Central memory CD4-positive, alpha-beta T cell (primary cell): ENCODE data around the gene TSPAN18.

Experiments
- DNase-seq: peaks from one replicate; pipeline ENCODE4 v3.0.0; 2022

The TSPAN18 gene

DNA sequence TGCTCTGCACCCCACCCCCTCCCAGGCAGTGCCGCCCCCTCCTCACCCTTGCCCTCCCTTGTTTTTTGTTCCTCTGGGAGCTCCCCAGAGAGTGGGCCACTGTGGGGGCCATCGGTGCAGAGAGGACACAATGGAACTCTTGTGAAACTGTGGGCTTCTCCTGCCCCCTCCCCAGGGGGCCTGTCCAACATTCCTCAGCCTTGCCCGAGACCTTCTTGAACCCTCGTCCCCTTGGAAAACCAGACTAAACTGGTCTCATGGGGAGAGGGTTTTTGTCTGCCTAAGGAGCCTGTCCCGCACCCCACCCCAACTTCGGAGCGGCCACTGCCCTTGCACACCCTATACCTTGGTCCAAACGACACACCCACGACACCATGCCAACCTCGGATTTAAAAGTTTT, 72.2 kb downstream of the TSPAN18 start:
- DNase-seq, result no peak

DNA sequence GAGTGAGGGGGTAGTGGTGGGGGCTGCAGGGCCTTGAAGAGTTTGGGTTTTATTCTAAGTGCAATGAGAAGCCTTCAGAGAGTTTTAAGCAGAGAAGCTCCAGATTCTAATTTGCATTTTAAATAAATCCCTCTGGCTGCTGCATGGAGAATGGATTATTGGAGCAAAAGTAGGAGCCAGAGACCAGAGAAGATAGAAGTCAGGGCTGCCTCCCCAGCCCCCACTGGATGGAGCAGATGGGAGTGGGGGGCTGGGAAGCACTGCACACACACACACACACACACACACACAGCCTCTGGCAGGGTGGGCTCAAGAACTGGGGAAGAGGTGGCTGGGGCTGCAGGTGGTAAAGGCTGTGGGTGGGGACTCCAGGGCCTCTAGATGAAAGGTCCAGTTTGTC, 75.6 kb downstream of the TSPAN18 start:
- no peak for DNase-seq

DNA sequence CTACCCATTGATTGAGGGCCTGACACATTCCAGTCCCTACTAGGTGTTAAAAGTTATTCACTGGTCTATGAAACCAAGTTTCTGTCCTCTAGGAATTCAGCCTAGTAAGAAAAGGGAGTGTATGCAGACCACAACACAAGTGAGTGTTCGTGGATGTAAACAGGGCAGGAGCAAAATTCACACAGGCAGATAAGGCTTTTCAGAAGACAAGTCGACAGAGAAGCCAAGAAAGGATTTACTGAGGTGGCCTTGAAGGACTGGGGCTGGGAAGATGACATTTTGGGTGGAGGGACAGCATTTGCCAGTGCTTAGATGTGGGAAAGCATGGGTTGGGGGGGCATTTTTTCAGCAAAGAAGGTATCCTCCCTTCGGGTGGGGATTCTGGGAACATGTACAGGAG, 76.2 kb downstream of the TSPAN18 start:
- no peak for DNase-seq

DNA sequence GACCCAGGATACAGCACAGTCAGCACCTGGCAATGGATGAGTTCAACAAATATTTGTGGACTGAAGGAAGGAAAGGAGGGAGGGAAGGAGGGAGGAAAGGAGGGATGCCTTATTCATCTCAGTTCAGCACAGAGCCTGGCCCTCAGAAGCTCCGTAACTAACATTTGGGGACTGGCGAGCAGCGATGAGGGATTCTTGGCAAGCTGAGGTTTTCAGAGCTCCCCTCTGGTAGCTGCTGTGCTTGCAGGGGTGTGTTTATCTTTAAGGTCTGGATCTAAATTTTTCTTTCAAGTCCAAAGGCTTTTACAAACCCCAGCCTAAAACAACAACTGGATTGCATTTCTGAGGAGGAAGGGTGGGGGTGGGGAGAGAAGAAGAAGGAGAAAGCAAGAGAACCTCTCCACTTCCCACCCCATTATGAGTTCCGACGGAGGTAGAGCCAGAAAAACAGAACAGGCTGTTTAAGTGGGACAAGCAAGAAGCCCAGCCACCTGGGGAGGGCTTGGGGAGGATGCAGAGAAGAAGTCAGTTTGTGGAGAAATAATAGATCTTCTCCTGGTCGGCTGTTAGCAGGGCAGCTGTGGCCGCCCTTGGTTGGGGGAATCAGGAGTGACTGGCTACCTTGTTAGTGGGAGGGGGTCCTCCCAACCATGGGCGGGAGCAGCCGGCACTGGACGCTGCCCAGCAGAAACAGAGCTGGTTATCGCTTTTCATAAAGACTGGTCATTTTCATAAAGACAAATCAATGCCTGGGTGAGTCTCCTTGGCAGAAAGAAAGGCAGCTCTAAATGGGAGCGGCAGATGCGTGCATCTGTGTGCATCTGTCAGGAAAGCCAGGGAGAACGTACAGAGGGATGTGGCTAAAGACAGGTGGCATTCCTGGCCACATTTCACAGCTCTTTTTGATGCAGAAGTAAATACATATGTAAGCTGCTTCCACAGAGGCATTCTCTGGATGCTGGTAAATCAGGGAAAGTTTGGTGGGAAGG, 78.0 kb downstream of the TSPAN18 start:
- DNase-seq, result no peak

DNA sequence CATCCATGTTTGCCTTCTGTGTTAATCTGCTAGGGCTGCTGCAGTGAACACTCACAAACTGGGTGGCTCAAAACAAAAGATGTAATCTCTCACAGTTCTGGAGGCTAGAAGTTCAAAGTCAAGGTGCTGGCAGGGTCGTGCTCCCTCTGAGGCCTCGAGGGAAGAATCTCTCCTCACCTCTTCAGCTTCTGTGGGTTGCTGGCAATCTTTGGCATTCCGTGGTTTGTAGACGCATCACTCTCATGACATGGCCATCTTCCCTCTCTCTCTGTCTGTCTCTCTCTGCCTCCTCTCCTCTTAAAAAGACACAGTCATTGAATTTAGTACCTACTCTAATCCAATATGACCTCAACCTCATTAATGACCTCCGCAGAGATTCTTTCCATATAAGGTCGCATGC, 78.8 kb downstream of the TSPAN18 start:
- no peak for DNase-seq

DNA sequence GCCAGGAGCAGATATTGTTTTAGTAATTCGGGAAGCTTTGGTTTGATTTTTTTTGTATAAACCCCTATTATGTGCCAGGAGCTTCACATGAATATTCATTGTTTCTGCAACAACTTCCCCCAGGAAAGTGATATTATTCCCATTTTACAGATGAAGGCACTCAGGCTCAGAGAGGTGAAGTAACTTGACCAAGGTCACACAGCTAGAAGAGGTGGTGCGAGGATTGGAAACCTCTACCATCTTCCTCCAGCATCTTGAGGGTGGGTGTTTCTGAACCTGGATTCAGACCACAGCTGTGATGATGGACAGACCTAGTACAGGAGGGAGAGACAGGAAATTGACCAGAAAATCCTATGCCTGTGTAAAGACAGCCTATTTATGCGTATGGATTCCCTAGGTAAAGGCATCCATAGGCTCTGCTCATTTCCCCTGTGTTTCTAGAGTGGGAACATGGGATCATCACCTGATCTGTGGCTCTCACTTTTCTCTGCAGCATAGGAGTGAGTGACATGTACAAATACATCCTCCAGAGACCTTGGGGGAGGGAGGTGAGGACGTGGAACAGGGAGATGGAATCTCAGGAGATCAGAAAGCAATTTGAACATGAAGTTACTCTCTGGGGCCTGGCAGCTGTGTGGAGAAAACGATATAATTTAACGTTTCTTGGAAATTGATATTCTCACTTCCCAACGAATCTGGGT, 81.4 kb downstream of the TSPAN18 start:
- no peak for DNase-seq

DNA sequence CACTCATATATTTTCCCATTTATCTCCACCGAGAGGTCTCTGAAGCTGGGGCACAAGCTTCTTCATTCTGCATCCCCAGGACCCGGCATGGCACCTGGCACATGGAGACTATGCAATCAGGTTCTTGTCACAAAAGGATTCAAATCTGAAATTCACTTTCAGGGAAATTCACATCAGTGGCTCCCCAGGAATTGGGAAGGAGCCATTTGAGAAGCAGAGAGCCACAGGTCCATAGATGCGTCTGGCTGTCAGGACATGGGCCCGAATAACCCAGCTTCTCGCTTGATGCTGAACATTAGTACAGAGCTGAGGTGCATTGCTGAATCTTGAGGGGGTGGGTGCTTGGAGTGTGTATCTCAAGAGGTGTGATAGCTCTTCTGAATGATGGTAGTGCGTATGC, 82.5 kb downstream of the TSPAN18 start:
- DNase-seq, result no peak

DNA sequence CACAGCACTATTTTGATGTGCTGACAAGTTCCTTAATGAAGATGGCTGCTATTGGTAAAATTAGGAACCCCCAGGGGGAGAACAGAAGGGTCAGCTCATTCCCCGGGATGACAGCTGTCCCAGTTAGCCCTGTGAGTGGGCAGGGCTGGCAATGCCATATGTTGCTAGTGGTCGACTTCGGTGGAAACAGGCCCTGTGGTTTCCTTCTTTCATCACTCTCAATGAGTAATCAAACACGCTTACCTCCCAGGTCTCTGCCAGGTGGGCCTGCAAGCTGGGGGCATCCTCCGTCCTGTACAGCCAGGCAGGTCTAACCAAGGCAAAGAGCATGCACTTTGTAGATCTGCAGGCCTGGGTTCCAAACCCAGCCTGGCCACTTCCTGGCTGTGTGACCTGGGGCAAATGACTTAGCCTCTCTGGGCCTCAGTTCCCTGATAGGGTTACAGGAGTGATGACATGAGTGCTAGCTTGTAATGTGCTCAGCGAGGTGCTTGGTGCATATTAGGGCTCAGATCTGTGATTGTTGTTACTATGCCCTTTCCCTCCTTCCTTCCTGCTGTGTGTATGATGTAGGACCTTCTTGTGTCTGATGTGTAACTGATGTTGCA, 85.2 kb downstream of the TSPAN18 start:
- no peak for DNase-seq

DNA sequence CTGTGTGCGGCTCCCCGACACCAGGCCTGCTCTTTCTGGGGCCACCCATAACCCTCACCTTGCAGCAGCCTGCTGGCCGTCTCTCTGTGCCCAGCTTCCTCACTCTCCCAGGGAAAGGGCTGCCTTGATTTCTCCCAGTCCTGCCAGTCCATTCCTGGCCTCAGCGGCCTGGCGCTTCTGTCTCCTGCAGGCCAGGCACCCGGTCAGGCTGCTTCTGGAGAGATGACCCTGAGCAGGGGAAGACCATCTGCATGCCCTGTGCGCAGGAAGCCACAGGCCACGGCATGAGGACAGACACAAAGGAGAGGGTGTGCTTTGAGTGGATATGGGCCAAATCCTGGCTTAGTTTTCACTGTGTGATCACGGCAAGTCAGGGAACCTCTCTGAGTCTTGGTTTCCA, 86.2 kb downstream of the TSPAN18 start:
- DNase-seq, result no peak

DNA sequence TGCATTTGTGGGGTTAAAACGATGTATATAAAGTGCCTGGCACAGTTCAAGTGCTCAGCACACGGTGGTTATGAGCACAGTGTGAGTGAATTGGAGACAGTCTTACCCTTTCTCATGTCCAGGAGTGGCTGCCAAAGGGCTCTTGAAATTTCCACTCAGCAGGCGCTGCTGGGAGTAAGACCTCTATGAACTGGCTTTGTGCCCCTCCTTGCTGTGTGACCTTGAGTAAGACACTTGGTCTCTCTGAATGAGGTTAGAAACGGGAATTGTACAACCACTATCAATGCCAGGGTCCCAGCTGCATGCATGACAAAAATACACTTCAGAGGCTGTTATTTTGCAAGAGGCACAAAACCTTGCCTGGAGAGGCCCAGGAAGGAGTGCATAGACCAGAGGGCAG, 86.6 kb downstream of the TSPAN18 start:
- no peak for DNase-seq

DNA sequence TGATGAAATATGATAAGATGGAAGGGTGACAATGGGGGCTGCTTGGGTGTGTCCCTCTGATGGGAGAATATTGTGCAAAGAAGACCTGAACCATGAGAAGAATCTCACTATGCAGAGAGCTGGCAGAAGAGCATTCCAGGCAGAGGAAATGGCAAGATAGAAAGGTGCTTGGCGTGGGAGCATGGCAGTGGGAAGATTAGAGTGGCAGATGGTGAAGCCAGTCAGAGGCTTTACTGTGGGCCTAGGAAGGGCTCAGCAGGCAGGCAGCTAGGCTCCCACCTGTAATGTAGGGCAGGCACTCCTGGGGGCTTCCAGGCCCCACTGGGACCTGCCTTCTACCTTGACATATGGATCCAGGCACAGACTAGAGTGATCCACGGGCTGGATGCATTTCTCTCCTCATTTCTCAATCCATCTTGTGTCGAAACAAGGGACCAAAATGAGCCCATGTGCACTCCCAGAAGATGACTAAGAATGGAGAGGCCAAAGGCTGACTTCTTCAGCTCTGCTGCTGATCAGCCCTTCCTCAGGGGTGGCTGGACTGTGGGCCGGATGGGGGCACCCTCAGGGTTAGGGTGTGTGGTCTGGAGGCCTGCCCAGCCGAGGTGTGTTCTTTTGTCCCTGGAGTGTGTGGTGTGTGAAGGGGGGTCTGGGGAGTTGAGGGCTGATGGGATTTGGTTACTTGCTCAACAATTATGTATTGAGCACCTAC, 88.3 kb downstream of the TSPAN18 start:
- no peak for DNase-seq

DNA sequence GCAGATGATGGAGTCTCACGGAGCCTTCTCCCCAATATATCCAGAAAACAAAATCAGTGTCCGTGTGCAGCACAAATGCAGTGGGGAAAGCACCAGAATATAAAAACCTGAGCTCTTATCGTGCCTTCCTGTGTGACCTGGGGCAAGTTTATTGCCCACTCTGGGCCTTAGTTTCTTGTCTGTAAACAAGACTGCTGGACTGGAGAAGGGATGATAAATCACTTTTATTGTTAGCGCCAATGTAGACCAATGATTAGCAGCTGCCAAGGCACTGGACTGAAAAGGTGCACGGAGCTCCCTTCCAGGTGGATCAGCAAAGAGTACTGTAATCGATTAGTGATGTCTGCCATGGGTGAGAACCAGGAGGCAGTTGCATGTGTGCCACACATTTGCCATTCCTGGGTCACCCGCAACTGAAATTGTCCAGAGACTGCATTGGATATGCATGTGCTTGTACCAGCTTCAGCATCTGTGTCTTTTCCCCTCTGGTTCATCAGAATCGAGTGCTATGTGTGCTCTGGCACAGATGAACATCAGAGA, 89.2 kb downstream of the TSPAN18 start:
- no peak for DNase-seq

DNA sequence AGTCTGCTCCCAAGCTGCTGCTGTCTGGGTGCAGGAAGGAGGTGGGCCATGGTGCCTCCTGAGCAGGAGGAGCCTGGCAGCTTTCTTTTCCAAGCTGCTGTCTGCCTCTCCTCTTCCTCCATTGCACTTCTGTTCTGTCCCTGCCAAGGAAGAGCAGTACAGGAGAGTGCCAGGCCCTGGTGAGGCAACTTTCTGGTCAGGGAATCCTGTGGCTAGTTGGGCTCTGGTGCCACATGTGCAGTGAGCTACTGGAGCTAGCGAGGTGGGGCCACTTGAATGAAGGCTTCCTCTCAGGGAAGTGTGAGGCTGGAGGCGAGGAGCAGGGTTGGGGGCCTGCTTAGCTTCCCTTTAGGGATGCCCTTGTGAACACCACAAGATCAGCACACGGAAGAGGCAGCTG, 90.0 kb downstream of the TSPAN18 start:
- no peak for DNase-seq

DNA sequence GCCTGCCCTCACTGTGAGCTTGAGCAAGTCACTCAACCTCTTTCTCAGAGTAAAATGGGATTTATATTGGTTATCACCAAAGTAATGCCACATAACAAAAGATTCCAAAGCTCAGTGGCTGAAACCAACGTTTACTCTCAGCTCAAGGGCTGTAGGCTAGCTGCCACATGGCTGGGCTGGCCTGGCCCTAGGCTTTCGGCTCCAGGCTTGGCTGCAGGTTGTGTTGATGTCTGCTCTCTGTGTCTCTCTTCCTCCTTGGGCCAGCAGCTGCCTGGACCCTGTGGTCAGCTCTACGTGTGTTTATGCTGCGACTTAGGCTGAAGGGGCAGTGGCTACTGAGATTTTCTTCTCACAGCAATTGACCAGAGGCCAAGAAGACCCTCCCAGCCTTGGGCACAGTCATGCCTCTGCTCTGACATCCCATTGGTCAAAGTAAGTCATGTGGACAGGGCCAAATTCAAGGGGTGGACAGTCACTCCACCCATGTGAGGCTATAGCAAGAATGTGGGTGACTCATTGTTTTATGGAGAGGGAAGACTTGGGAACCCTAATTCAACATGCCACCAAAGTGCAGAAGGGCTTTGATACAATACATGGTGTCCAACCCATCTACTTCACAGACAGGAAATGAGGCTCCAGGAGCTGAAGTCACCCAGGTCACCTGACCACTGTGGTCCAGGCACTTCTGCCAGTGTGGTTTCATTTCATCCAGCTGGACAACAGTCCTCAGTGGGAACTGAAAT, 90.6 kb downstream of the TSPAN18 start:
- DNase-seq, result no peak

DNA sequence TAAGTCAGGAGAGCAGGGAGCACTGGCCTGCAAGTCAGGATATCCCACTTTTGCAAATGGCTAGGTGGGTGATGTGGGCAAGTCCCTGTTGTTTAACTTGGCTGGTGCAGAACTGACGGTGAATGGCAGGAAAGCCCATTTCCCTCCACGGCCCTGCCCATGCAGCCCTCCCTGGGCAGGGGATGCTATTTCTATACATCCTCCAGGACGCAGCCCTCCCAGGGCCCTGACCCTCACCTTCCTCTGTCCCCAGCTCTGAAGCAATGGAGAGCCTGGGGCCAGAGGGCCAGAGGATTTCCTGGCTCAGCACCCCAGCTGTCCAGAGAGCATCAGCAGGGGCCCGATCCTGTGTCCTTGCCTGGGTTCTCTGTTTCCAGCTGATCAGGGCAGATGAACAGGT, 91.3 kb downstream of the TSPAN18 start:
- no peak for DNase-seq

DNA sequence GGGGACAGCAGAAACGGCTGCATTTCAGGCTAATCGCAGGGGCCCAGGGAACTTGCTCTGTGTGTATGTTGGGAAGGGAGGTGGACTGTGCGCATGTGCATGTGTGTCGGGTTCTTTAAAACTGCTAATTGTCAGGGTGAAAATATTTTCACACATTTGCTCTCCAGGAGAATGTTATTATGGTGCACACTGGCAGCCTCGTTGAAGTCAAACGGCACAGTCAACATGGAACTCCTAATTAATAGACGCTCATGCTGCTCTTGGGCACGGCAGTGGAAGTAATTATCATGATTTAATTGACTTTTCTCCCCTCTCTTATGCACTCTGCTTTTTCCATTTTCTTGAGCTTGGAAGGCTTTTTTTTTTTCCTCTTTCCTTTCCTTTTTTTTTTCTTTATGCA, 92.6 kb downstream of the TSPAN18 start:
- DNase-seq, result no peak

DNA sequence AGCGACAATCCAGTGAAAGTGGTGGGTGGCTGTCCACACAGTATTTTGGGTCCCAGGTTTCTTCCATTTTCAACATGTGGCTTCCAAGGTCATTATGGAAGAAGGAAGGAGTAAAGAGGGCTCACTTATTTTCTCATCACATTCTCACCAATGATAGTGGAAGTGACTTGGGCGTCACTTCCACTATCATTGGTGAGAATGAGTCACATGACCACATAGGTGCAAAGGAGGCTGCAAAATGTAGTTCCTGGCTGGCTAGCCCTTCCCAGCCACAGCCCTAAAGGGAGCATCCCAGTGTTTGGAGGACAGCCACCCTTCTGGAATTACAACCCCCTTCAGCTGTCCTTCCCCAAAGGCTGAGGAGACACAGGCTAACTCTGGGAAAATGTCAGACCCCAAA, 95.6 kb downstream of the TSPAN18 start:
- DNase-seq, result no peak

DNA sequence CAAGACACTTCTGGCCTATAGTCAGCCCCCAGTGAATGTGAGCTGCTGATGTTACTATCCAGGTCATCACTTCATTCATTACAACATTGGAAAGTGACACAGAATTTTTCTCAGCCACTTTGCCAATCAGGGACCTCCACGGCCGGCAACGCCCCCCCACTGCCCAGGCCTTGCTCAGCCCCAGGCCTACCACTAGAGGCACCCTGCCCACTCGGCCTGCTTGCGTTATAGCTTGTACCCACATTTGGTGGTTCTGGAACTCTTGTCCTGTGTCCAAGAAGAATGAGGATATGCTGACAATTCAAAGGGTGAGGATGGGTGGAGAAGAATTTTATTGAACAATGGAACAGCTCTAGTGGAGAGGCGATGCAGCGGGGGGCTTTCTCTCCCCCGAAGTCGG, 96.2 kb downstream of the TSPAN18 start:
- no peak for DNase-seq

DNA sequence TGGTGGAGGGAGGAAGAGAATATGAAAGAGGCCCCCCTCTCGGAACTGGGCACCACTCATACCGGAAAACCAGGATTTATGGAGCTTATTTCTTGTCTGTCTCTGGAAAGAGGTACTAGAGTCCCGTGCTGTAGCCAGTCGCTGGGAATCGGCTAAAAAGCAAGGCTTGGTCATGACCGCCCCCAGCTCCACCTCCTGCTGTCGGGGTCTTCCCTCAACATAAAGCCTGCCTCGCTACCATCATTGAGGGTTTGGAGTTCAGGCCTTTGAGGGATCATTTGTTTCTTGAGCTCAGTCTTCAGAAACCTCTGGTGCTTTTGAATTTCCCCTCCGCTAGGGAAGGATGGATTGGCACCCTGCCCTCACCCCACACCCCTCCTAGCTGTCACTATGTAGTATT, 97.1 kb downstream of the TSPAN18 start:
- DNase-seq, result no peak

DNA sequence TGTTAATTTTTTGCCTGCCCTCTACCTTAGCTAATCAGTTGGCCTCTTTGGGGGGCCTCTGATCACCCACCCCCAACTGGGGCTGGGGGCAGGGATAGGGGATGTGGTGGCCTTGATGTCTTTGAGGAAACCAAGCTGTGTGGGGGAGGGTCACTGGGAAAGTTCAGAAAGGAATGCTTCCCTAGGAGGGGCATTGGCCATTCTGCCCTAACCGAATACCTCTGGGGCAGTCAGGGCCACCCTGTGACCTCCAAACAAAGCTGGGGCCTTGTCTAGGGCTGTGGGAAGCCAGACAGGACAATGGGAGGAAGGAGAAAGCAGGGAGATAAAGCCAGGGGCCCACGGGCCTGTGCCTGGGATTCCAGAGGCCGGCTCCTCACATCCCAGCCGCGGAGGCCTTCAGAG, 97.5 kb downstream of the TSPAN18 start:
- no peak for DNase-seq

DNA sequence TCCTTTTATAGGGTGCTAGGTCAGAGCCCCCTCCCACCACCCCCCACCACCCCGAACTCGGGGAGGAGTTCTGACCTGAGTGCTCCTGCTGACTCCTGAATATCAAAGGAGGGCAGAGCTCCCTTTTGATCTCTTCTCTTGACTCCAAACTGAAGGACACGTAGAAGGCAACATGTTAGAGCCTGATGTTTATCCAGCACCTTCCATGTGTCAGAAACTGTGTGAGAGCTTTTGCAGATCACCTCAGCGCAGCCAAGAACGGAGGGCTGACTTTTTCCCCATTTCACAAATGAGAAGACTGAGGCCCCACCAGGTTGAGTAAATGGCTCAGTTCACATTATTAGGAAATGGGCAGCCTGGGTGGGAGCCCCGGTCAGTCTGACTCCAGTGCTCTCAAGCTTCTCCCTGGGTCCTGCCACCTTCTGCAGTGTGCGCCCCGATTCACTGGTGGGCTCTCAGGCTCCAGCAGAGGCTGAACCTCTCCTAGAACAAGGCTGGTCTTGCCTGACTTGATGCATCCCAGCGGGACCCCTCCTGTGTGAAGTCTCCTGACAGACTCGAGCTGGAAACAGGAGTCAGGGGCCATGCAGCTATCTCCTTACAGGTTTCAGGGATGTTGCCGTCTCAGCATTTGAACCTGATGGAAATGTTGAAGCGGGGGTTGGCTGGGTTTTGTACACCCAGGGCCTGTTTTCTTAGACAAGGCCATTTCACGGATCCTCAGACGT, 98.5 kb downstream of the TSPAN18 start:
- DNase-seq, result no peak
